ENCODE results near the gene CDC42BPA. TPM values are rescaled to one million over a fixed set of nuclear protein-coding genes. Genes with fewer than 3 reads are reported as not detected.
"Not testable (repeated sequence)": the region's sequence is repeated elsewhere in the genome, so short reads cannot be mapped to it uniquely, and the experiment has no call there.

The CDC42BPA gene
- total RNA-seq, 2 experiments from 2014 or later, result 2.7 to 3.0 TPM

DNA sequence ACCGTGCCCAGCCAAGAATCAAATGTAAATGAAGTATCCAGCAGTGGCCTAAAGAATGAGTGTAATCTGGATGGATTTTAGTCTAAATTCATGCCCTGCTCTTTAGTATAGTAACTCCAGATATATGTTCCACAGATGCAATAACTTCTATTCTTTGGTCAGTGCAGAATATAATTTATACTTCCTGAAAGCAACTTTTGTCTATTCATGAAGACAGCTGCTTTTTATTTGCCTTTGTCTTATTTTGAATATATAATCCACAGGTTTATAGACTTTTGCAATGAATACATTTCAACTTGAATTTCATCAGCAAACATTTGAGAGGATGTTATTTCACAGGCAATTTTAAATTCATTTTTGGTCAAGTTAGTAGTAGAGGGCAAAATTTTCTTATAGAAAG is 54.4 kb downstream of the CDC42BPA start:
- H3K9me3 Mint-ChIP-seq, result no peaks in the 10 kb centered on the region

DNA sequence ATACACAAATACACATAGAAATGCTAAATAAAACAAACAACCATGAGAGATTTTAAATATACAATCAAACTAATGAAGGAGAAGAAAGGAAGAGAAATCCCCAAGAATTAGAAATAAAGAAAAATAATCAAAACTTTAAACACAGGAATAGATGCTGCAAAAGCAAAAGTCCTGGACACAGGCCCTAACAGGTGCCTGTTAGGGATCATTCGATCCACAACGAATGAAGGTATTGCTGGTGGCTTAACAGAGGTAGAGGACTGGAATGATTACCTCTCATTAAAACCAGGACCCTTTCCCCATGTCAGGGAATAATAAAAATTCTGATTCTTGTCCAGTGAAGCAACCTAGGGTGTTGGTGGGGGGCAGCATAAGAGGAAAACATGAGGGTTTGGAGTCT is 56.8 kb downstream of the CDC42BPA start:
- DNase-seq, result no peak
- Mint-ChIP-seq H3K36me3 (no peaks in the 10 kb centered on the region), H3K27me3 (no peaks in the 10 kb centered on the region), H3K4me1 (no peaks in the 10 kb centered on the region), H3K9me3 (no peaks in the 10 kb centered on the region), H3K4me3 (no peak overlapping the region), H3K27ac (no peak overlapping the region)

More for the DNA sequence above, 54.4 kb downstream of the CDC42BPA start:
- Mint-ChIP-seq H3K27ac (no peak overlapping the region), H3K36me3 (no peaks in the 10 kb centered on the region), H3K4me3 (no peak overlapping the region), H3K4me1 (no peaks in the 10 kb centered on the region), H3K27me3 (peaks cover 7% of the 10 kb centered on the region)
- no peak for DNase-seq

- Mint-ChIP-seq H3K9me3 (no peaks in the 10 kb centered on the region), H3K27me3 (no peaks in the 10 kb centered on the region), H3K4me1 (no peaks in the 10 kb centered on the region), H3K4me3 (no peak overlapping the region), H3K27ac (no peak overlapping the region), H3K36me3 (no peaks in the 10 kb centered on the region)
- DNase-seq, result no peak
These were observed 57.9 kb downstream of the CDC42BPA start for GRCh38 chr1:227260433-227260832.

DNA sequence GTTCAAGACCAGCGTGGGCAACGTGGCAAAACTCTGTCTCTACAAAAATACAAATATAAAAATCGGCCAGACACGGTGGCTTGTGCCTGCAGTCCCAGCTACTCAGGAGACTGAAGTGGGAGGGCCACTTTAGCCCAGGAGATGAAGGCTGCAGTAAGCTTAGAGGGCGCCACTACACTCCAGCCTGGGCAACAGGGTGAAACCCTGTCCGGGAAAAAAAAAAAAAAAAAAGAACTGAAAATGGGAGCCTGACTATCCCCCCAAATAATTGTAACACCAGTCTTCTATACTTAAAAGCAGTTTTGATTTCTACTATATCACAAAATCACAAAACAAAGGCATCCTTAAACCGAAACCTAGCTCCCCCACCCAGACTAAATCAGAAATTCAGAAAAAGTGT is 60.3 kb downstream of the CDC42BPA start:
- Mint-ChIP-seq H3K27ac (no peak overlapping the region), H3K4me3 (no peak overlapping the region), H3K4me1 (no peaks in the 10 kb centered on the region), H3K36me3 (no peaks in the 10 kb centered on the region), H3K9me3 (no peaks in the 10 kb centered on the region), H3K27me3 (no peaks in the 10 kb centered on the region)
- no peak for DNase-seq

DNA sequence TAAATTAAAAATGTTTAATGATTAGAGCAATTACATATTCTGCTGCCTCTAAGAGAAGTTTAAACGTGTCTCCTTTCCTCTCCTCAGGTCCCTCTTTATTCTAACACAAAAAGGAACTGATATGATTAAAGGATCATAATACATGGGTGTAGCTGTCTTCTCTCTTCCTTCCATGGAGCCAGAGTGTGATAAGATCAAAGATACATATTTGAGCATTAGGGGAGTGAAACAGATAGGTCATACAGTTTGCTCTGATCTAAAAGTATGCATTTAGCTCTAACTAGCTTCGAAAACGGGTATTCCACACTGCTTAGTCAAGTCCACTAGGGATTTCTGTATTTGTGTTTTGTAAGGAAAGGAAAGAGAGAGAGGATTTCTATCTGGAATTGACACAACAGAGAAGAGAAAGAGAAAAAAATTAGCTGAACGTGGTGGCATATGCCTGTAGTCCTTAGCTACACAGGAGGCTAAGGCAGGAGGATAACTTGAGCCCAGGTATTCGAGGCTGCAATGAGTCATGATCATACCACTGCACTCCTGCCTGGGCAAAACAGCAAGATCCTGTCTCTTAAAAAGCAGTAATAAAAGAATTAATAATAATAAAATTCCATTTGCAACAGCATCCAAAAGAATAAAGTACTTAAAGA is 63.1 kb downstream of the CDC42BPA start:
- H3K36me3 Mint-ChIP-seq, result no peaks in the 10 kb centered on the region
- H3K27ac Mint-ChIP-seq, result no peak overlapping the region
- H3K4me1 Mint-ChIP-seq, result no peaks in the 10 kb centered on the region
- H3K4me3 Mint-ChIP-seq, result no peak overlapping the region
- no peaks in the 10 kb centered on the region for H3K9me3 Mint-ChIP-seq
- no peaks in the 10 kb centered on the region for H3K27me3 Mint-ChIP-seq
- no peak for DNase-seq

- Mint-ChIP-seq H3K27me3 (peaks cover 8% of the 10 kb centered on the region), H3K4me3 (no peak overlapping the region), H3K9me3 (peaks cover 2% of the 10 kb centered on the region), H3K4me1 (no peaks in the 10 kb centered on the region), H3K27ac (no peak overlapping the region), H3K36me3 (no peaks in the 10 kb centered on the region)
- DNase-seq, result no peak
These were observed 65.2 kb downstream of the CDC42BPA start for GRCh38 chr1:227253065-227253464.

GRCh38 chr1:227245613-227246320 is 72.5 kb downstream of the CDC42BPA start:
- Mint-ChIP-seq H3K4me1 (peaks cover 2% of the 10 kb centered on the region), H3K27me3 (peaks cover 20% of the 10 kb centered on the region), H3K36me3 (peaks cover 4% of the 10 kb centered on the region), H3K4me3 (no peak overlapping the region), H3K9me3 (peaks cover 4% of the 10 kb centered on the region), H3K27ac (no peak overlapping the region)
- no peak for DNase-seq

GRCh38 chr1:227244339-227245118 is 73.8 kb downstream of the CDC42BPA start:
- Mint-ChIP-seq H3K36me3 (peaks cover 4% of the 10 kb centered on the region), H3K27me3 (peaks cover 20% of the 10 kb centered on the region), H3K4me1 (peaks cover 2% of the 10 kb centered on the region), H3K4me3 (no peak overlapping the region), H3K27ac (no peak overlapping the region), H3K9me3 (peaks cover 4% of the 10 kb centered on the region)
- DNase-seq, result no peak

GRCh38 chr1:227242811-227243682 is 75.2 kb downstream of the CDC42BPA start:
- Mint-ChIP-seq H3K4me3 (no peak overlapping the region), H3K9me3 (peaks cover 2% of the 10 kb centered on the region), H3K36me3 (peaks cover 4% of the 10 kb centered on the region), H3K4me1 (peaks cover 2% of the 10 kb centered on the region), H3K27ac (no peak overlapping the region), H3K27me3 (peaks cover 27% of the 10 kb centered on the region)
- no peak for DNase-seq

GRCh38 chr1:227240983-227241382 is 77.3 kb downstream of the CDC42BPA start:
- H3K36me3 Mint-ChIP-seq, result no peaks in the 10 kb centered on the region
- H3K27me3 Mint-ChIP-seq, result peaks cover 33% of the 10 kb centered on the region
- H3K9me3 Mint-ChIP-seq, result no peaks in the 10 kb centered on the region
- H3K4me1 Mint-ChIP-seq, result peaks cover 2% of the 10 kb centered on the region
- no peak overlapping the region for H3K4me3 Mint-ChIP-seq
- no peak for DNase-seq
- H3K27ac Mint-ChIP-seq, result no peak overlapping the region

GRCh38 chr1:227234998-227235405 is 83.3 kb downstream of the CDC42BPA start:
- no peak overlapping the region for H3K4me3 Mint-ChIP-seq
- peaks cover 41% of the 10 kb centered on the region for H3K27me3 Mint-ChIP-seq
- no peaks in the 10 kb centered on the region for H3K36me3 Mint-ChIP-seq
- H3K4me1 Mint-ChIP-seq, result peaks cover 3% of the 10 kb centered on the region
- H3K9me3 Mint-ChIP-seq, result no peaks in the 10 kb centered on the region
- no peak overlapping the region for H3K27ac Mint-ChIP-seq
- no peak for DNase-seq

DNA sequence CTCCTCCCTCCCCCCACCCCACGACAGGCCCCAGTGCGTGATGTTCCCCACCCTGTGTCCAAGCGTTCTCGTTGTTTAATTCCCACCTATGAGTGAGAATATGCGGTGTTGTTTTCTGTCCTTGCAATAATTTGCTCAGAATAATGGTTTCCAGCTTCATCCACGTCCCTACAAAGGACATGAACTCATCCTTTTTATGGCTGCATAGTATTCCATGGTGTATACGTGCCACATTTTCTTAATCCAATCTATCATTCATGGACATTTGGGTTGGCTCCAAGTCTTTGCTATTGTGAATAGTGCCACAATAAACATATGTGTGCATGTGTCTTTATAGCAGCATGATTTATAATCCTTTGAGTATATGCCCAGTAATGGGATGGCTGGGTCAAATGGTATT is 87.2 kb downstream of the CDC42BPA start:
- H3K9me3 Mint-ChIP-seq, DNase-seq, H3K4me1 Mint-ChIP-seq, H3K4me3 Mint-ChIP-seq, H3K36me3 Mint-ChIP-seq, H3K27ac Mint-ChIP-seq: not testable (repeated sequence)
- H3K27me3 Mint-ChIP-seq, result peaks cover 17% of the 10 kb centered on the region

DNA sequence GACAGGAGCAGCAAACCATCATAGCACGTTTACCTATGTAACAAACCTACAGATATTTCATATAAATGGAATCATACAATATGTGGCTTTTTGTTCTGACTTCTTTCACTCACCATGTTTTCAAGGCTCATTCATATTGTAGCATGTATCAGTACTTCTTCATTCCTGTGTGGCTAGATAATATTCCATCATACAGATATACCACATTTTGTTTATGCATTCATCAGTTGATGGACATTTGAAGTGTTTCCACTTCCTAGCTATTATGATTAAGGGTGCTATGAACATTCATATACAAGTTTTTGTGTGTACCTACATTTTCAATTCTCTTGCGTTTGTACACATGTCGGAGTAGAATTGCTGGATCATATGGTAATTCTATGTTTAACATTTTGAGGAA is 90.1 kb downstream of the CDC42BPA start:
- Mint-ChIP-seq H3K36me3 (no peaks in the 10 kb centered on the region), H3K27ac (no peak overlapping the region), H3K4me1 (no peaks in the 10 kb centered on the region), H3K4me3 (no peak overlapping the region), H3K27me3 (peaks cover 1% of the 10 kb centered on the region), H3K9me3 (no peaks in the 10 kb centered on the region)
- DNase-seq, result no peak

DNA sequence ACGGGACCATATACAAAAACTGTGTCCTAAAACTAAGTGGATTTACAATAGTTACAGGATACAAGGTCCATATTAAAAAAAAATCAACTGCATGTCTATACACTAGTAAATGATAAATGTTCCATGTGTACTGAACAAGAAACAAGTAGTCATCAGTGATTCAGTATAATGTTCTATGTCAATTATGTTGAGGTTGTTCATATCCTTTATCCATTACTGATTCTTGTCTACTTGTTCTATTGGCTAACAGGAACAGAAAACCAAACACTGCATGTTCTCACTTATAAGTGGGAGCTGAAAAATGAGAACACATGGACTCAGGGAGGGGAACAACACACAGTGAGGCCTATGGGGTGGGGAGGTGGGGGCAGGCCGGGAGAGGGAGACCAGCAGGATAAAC is 90.5 kb downstream of the CDC42BPA start:
- H3K27ac Mint-ChIP-seq, result no peak overlapping the region
- no peaks in the 10 kb centered on the region for H3K9me3 Mint-ChIP-seq
- no peak overlapping the region for H3K4me3 Mint-ChIP-seq
- no peak for DNase-seq
- H3K27me3 Mint-ChIP-seq, result peaks cover 6% of the 10 kb centered on the region
- H3K36me3 Mint-ChIP-seq, result no peaks in the 10 kb centered on the region
- H3K4me1 Mint-ChIP-seq, result no peaks in the 10 kb centered on the region

Data from activated naive CD8-positive, alpha-beta T cell treated with anti-CD3 and anti-CD28 coated beads for 36 hours (primary cell).